Activated naive CD4-positive, alpha-beta T cell treated with anti-CD3 and anti-CD28 coated beads, Interleukin-2, amount 10 ng/mL, durations not matched to agents 7 days and 5 days (primary cell): ENCODE results near the gene SLC1A3.

Experiments used
- CTCF ChIA-PET: fragments of 350-600 bp; sonication (Branson Sonifier 250); formaldehyde crosslinking; loops from one replicate; lab custom pipeline; 2021; ENCODE audit warnings: antibody characterized with exemption; lab: Charles Lee
- DNase-seq: peaks from one replicate; pipeline ENCODE4 v3.0.0-alpha.2; 2020
- H3K27ac Mint-ChIP-seq: one replicate; pipeline ENCODE4 v1.8.0; 2021; ENCODE audit warnings: mild to moderate bottlenecking, moderate library complexity, mixed read lengths
- H3K27me3 Mint-ChIP-seq: one replicate; pipeline ENCODE4 v1.8.0; 2021; ENCODE audit warnings: mild to moderate bottlenecking, mixed read lengths
- H3K36me3 Mint-ChIP-seq: one replicate; pipeline ENCODE4 v1.8.0; 2021; ENCODE audit warnings: mixed read lengths
- H3K4me1 Mint-ChIP-seq: one replicate; pipeline ENCODE4 v1.8.0; 2021; ENCODE audit warnings: mixed read lengths
- H3K4me3 Mint-ChIP-seq: one replicate; pipeline ENCODE4 v1.8.0; 2021; ENCODE audit warnings: mild to moderate bottlenecking, moderate library complexity, mixed read lengths
- H3K9me3 Mint-ChIP-seq: one replicate; pipeline ENCODE4 v1.8.0; 2021; ENCODE audit warnings: mixed read lengths

The SLC1A3 gene

GRCh38 chr5:36726767-36727166, 120.4 kb downstream of the SLC1A3 start:
- Mint-ChIP-seq H3K4me3 (no peak overlapping the region), H3K27ac (no peak overlapping the region), H3K27me3 (peaks cover 10% of the 10 kb centered on the region), H3K9me3 (no peaks in the 10 kb centered on the region), H3K36me3 (no peaks in the 10 kb centered on the region), H3K4me1 (peaks cover 26% of the 10 kb centered on the region)
- no peak for DNase-seq
- CTCF ChIA-PET, result interaction anchor here (1.0 kb wide), 1 partner anchor 16 kb away, joined by 3 read pairs; no protein-coding TSS in a partner anchor

DNA sequence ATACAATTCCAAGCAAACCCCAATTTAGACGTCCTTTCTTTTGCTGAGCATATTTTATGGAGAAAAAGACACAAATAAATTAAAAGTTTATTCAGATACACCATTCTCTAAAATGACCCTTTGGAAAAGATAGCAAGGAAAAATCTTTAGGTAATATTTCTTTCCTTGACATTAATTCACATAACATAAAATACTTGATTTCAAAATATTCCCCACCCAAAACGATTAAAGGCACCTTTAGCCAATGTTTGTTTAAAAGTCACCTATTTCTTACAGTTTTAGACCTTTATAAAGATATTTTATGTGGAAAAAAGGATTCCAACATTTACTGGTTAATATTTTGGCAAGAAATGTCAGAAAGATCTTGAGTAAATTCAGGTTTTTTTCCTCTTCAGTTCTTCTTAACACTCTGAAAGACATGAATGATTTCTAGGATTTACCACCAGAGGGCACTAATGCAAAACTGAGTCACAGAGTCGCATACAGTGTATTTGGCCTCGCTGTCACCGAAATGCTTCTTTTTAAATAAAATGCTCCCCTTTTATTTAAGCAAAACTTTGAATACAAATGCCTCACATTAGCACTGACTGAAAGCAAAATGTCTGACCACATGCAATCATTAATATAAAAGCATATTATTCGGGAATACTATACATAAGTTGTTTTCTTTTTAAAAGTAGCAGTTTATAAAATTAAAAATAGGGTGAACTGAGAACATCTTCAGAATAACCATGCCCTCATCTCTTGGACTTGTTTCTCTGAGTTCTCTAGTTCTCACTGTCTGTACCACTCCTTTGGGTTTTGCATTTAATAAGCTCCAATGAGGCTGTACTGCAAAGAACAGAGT, 122.5 kb downstream of the SLC1A3 start:
- CTCF ChIA-PET, result interaction anchor here (0.5 to 3.0 kb wide), 13 partner anchors 10 to 1464 kb away, joined by 3 to 16 read pairs (median 4); partner anchors contain the start of gene NIPBL
- no peaks in the 10 kb centered on the region for H3K9me3 Mint-ChIP-seq
- peaks cover 16% of the 10 kb centered on the region for H3K4me1 Mint-ChIP-seq
- no peak overlapping the region for H3K27ac Mint-ChIP-seq
- no peak for DNase-seq
- H3K4me3 Mint-ChIP-seq, result no peak overlapping the region
- no peaks in the 10 kb centered on the region for H3K36me3 Mint-ChIP-seq
- H3K27me3 Mint-ChIP-seq, result peaks cover 8% of the 10 kb centered on the region

DNA sequence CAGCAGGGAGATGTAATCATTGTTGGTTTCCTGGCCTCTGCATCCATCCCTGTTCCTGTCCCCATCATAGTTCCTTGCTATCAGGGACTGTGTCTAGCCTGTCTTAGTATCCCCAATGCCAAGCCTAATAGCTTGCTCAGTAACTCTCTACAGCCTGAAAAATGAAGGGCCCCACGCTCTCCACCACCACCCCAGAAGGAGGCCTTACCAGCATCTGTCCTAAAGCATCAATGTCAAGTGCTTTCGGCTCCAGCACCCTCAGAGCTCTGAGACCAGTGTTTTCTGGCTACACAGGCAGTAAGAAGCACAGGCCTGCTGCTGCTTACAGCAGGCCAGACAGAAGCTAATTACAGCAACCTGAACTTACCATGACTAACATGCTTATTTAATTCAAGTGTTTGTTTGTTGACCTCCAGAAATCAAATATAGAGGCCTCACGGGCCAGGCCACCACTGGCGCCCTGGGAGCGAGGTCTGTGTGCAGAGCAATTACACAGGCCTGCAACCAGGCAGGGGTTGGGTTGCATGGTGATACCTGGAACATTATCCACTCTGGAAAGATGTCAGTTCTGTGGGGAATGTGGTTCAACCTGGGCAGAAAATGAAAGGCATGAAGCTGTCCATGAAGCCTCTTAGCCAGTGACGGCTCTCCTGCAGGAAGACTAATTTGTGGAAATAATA, 124.3 kb downstream of the SLC1A3 start:
- Mint-ChIP-seq H3K4me3 (no peak overlapping the region), H3K27ac (no peak overlapping the region), H3K4me1 (peaks cover 1% of the 10 kb centered on the region), H3K36me3 (no peaks in the 10 kb centered on the region), H3K9me3 (no peaks in the 10 kb centered on the region), H3K27me3 (peaks cover 14% of the 10 kb centered on the region)
- CTCF ChIA-PET, result interaction anchor here (0.6 to 3.0 kb wide), 7 partner anchors 8 to 280 kb away, joined by 3 to 16 read pairs (median 6); no protein-coding TSS in a partner anchor
- DNase-seq, result no peak

DNA sequence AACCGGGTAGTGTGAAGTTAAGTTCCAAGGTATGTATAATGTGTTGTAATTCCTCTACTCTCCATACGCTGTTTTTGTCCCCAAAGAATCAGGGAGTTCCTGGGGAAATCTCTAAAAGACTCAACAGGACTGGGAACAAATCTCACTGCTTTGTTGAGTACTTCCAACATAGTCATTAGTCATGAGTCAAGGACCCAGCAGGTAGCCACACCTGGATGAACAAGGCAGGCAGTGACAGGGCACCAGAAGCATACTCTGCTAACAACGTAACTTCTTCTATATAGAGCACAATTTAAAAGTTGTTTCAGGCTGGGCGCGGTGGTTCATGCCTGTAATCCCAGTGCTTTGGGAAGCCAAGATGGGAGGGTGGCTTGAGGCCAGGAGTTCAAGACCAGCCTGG, 126.8 kb downstream of the SLC1A3 start:
- Mint-ChIP-seq H3K4me1 (no peaks in the 10 kb centered on the region), H3K27me3 (peaks cover 12% of the 10 kb centered on the region), H3K36me3 (no peaks in the 10 kb centered on the region), H3K9me3 (no peaks in the 10 kb centered on the region), H3K27ac (no peak overlapping the region), H3K4me3 (no peak overlapping the region)
- DNase-seq, result no peak
- CTCF ChIA-PET, result interaction anchor here (1.4 kb wide), 1 partner anchor 274 kb away, joined by 3 read pairs; no protein-coding TSS in a partner anchor

GRCh38 chr5:36734422-36734821, 128.0 kb downstream of the SLC1A3 start:
- peaks cover 17% of the 10 kb centered on the region for H3K27me3 Mint-ChIP-seq
- no peaks in the 10 kb centered on the region for H3K9me3 Mint-ChIP-seq
- no peak overlapping the region for H3K27ac Mint-ChIP-seq
- no peak overlapping the region for H3K4me3 Mint-ChIP-seq
- no peaks in the 10 kb centered on the region for H3K4me1 Mint-ChIP-seq
- no peaks in the 10 kb centered on the region for H3K36me3 Mint-ChIP-seq
- CTCF ChIA-PET, result interaction anchor here (1.0 to 6.8 kb wide), 3 partner anchors 155 to 273 kb away, joined by 3 to 41 read pairs (median 3); no protein-coding TSS in a partner anchor
- DNase-seq, result no peak

GRCh38 chr5:36735891-36736290, 129.5 kb downstream of the SLC1A3 start:
- Mint-ChIP-seq H3K27ac (no peak overlapping the region), H3K9me3 (no peaks in the 10 kb centered on the region), H3K36me3 (no peaks in the 10 kb centered on the region), H3K27me3 (peaks cover 17% of the 10 kb centered on the region), H3K4me3 (no peak overlapping the region), H3K4me1 (no peaks in the 10 kb centered on the region)
- no peak for DNase-seq
- CTCF ChIA-PET, result interaction anchor here (0.9 to 6.8 kb wide), 3 partner anchors 131 to 269 kb away, joined by 3 to 41 read pairs (median 3); no protein-coding TSS in a partner anchor
